CD4-positive, alpha-beta T cell treated with Interleukin-4 for 1 hour (primary cell): Measurements from ENCODE around the gene KRTAP10-1.
A peak's percentile ranks its signal among the peaks of the same experiment; 100 is the strongest.
"Not testable (repeated sequence)": the region's sequence is repeated elsewhere in the genome, so short reads cannot be mapped to it uniquely, and the experiment has no call there.

ENCODE experiments used
- DNase-seq, 2 donors: peaks; one replicate each; pipeline ENCODE4 v3.0.0-alpha.2; 2020 to 2022

Gene KRTAP10-1

GRCh38 chr21:44514746-44515358 lies 25.1 kb downstream of the KRTAP10-1 start:
- DNase-seq = no peak

GRCh38 chr21:44514218-44514520 lies 25.8 kb downstream of the KRTAP10-1 start:
- DNase-seq = no peak

GRCh38 chr21:44513389-44514217 lies 26.4 kb downstream of the KRTAP10-1 start:
- DNase-seq = no peak

- DNase-seq = no peak
These were observed 27.3 kb downstream of the KRTAP10-1 start for GRCh38 chr21:44512496-44513388.

GRCh38 chr21:44511938-44512275 lies 28.1 kb downstream of the KRTAP10-1 start:
- DNase-seq = no peak

- no peak for DNase-seq
These were observed 28.6 kb downstream of the KRTAP10-1 start for GRCh38 chr21:44511219-44511937.

- DNase-seq = peak; percentile 76 to 81
These were observed 29.3 kb downstream of the KRTAP10-1 start for GRCh38 chr21:44510508-44511218.

GRCh38 chr21:44510109-44510507 lies 29.9 kb downstream of the KRTAP10-1 start:
- no peak for DNase-seq

GRCh38 chr21:44509539-44509938 lies 30.5 kb downstream of the KRTAP10-1 start:
- no peak for DNase-seq

GRCh38 chr21:44508711-44509445 lies 31.1 kb downstream of the KRTAP10-1 start:
- DNase-seq = no peak

GRCh38 chr21:44508426-44508710 lies 31.6 kb downstream of the KRTAP10-1 start:
- no peak for DNase-seq

- no peak for DNase-seq
These were observed 32.1 kb downstream of the KRTAP10-1 start for GRCh38 chr21:44507673-44508425.

GRCh38 chr21:44506279-44507255 lies 33.4 kb downstream of the KRTAP10-1 start:
- no peak for DNase-seq

- no peak for DNase-seq
These were observed 34.2 kb downstream of the KRTAP10-1 start for GRCh38 chr21:44505673-44506278.

GRCh38 chr21:44503901-44504399 lies 36.0 kb downstream of the KRTAP10-1 start:
- DNase-seq = no peak

- not testable (repeated sequence) for DNase-seq
These were observed 36.7 kb downstream of the KRTAP10-1 start for GRCh38 chr21:44503006-44503889.

- DNase-seq = no peak
These were observed 37.6 kb downstream of the KRTAP10-1 start for GRCh38 chr21:44502171-44502958.
